Heart left ventricle (tissue), 16 donors: ENCODE measurements around the gene DAGLA. TPM values are rescaled to one million over a fixed set of nuclear protein-coding genes. Genes with fewer than 3 reads are reported as not detected.

Experiments
- ATAC-seq, 4 donors: fragments of 200-7000 bp; cut with Tn5 transposase; one replicate each; pipeline ENCODE4 v1.9.1; 2020 to 2022; ENCODE audit warnings: moderate library complexity in 4 of 4, mild to moderate bottlenecking in 3 of 4, moderate number of reproducible peaks in 1 of 4
- DNase-seq, 5 donors: peaks; one replicate each; pipeline ENCODE4 v3.0.0-alpha.2; 2020
- H3K27ac ChIP-seq, 12 donors: fragments of 200-600 bp; sonication (generic) in 4 of 12; one replicate each; pipeline versions ENCODE4 v1.5.0 to v1.8.0; 2016 to 2022; ENCODE audit warnings: mild to moderate bottlenecking in 2 of 12
- H3K27me3 ChIP-seq, 9 donors: fragments of 200-600 bp; sonication (generic) in 2 of 9; one replicate each; pipeline versions ENCODE4 v1.5.1 to v1.8.0; 2016 to 2022; ENCODE audit warnings: mild to moderate bottlenecking in 3 of 9
- H3K36me3 ChIP-seq, 9 donors: fragments of 200-600 bp; sonication (generic) in 2 of 9; one replicate each; pipeline versions ENCODE4 v1.5.0 to v1.8.0; 2018 to 2022; ENCODE audit warnings: mild to moderate bottlenecking in 2 of 9
- H3K4me1 ChIP-seq, 12 donors: fragments of 200-600 bp; sonication (generic) in 4 of 12; one replicate each; pipeline versions ENCODE4 v1.5.0 to v1.8.0; 2016 to 2022; ENCODE audit warnings: mild to moderate bottlenecking in 3 of 12
- H3K4me3 ChIP-seq, 12 donors: fragments of 200-600 bp; sonication (generic) in 4 of 12; one replicate each; pipeline versions ENCODE4 v1.5.0 to v1.8.0; 2017 to 2022; ENCODE audit warnings: mild to moderate bottlenecking in 9 of 12, moderate library complexity in 4 of 12
- H3K9me3 ChIP-seq, 12 donors: fragments of 200-600 bp; sonication (generic) in 4 of 12; one replicate each; pipeline versions ENCODE4 v1.5.0 to v1.8.0; 2016 to 2022; ENCODE audit warnings: mild to moderate bottlenecking in 1 of 12
- POLR2A ChIP-seq, 2 donors: fragments of 450-650 bp; IDR thresholded peaks; one replicate each; pipeline ENCODE4 v1.6.1; 2017; ENCODE audit warnings: antibody characterized with exemption in 2 of 2, mild to moderate bottlenecking in 2 of 2, moderate library complexity in 2 of 2
- WGBS, 4 donors: extraction: QIAGEN DNeasy Blood & Tissue Kit in 2 of 4; methylation state at CpG; one replicate each; pipeline versions ENCODE4 v1.1.5 to v1.1.7; 2013 to 2018; 5-methylcytosine and 5-hydroxymethylcytosine counted together
- intact Hi-C, 10 donors: fragments of 100-400 bp; cut with DNase I; formaldehyde crosslinking; loops; one replicate each; pipeline versions ENCODE4 v1.11.1 to v1.14.2; 2022
- polyA plus RNA-seq, 2 donors: library from polyadenylated mRNA; stranded (reverse); fragments of 200-250 nt; gene quantifications; one replicate each; pipeline ENCODE4 v1.2.3, GENCODE V29; 2013
- total RNA-seq, 9 donors: library from RNA; depleted of rRNA in 2 of 9; stranded (reverse); fragments of >200 nt in 2 of 9; fragmentation: NEBNext Ultra II Directional in 3 of 9; extraction: Animal tissue kit (Norgen Biotek cat#: 25700) in 3 of 9; gene quantifications; one replicate each; pipeline versions ENCODE4 v1.1.0 to v1.2.4, GENCODE V29; 2016 to 2023
- TF ChIP-seq, protein P1 (sequence below), 12 donors: fragments of 200-600 bp; sonication (generic) in 4 of 12; IDR thresholded peaks; one replicate each; pipeline versions ENCODE4 v1.5.0 to v1.8.0; 2018 to 2022; ENCODE audit warnings: antibody characterized with exemption in 12 of 12, mild to moderate bottlenecking in 5 of 12
- donor health status: ischemic (EF 13 %, LVEDD 7.1; RV severe dilation, severe dysfunction).
- donor health status: healthy with polysubstance abuse.
- donor health status: DM: no; HTN: yes; CAD: no.
- donor health status: DM: no; HTN: no; CAD: no.
- donor health status: ischemic (EF 25% LVEDD 6.9; RV normal size, moderate dysfunction).
- donor health status: ischemic (EF 25% LVEDD 5.7; RV mildly dilated, moderate dysfunction).
- donor health status: healthy.
- donor health status: DM: yes; HTN: yes; CAD: no.
- donor health status: ischemic (EF 35%, LVEDD 5.7; RV mildly dilated, moderate dysfunction).
- donor health status: nonischemic (EF 11% LVEDD 7.7; RV severe dilation, severe dysfunction).
- donor health status: DM: yes; HTN: yes; CAD: no.
- donor health status: PGD.
- donor health status: ischemic (EF 29% LVEDD 5.4; RV normal size, mild dysfunction).
- donor health status: nonischemic (EF 23%, LVEDD 6.1; RV moderate dilation, normal function).

Gene DAGLA
- total and polyA plus RNA-seq, 11 donors, result 2.2 to 5.6 (median 3.3) TPM

DNA sequence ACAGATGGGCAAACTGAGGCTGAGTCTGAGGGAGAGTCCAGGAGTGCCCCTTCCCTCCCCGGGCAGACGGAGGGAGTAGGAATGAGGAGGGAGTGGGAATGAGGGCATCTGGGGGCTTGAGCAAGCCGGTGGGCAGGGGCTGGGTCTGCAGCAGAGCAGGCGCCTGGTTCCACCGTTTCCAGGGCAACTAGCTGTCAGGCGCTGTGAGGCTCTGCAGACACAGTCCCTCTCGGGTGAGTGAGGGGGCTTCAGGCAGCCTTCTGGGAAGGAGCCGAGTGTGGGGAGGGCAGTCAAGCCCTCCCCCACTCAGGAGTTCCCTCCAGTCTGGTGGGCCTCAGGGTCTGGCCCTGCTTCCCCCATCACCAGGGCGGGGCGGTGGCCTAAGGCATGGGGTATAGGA is 93.2 kb downstream of the DAGLA start:
- DNase-seq, result no peak
- Histone ChIP-seq H3K9me3 (no peaks in the 10 kb centered on the region), H3K27ac (no peak overlapping the region), H3K4me3 (no peak overlapping the region), H3K36me3 (no peaks in the 10 kb centered on the region), H3K27me3 (no peaks in the 10 kb centered on the region), H3K4me1 (peaks cover 0 to 20% (median 8%) of the 10 kb centered on the region in 12 donors)
- intact Hi-C loops, result no loop called here
- 72 to 81% (median 78%) methylated on average over 10 of the region's 10 CpGs for WGBS, 4 donors
- TF ChIP-seq POLR2A (IDR thresholded peaks at IDR 0.05), result no peak
- TF ChIP-seq, protein P1, sequence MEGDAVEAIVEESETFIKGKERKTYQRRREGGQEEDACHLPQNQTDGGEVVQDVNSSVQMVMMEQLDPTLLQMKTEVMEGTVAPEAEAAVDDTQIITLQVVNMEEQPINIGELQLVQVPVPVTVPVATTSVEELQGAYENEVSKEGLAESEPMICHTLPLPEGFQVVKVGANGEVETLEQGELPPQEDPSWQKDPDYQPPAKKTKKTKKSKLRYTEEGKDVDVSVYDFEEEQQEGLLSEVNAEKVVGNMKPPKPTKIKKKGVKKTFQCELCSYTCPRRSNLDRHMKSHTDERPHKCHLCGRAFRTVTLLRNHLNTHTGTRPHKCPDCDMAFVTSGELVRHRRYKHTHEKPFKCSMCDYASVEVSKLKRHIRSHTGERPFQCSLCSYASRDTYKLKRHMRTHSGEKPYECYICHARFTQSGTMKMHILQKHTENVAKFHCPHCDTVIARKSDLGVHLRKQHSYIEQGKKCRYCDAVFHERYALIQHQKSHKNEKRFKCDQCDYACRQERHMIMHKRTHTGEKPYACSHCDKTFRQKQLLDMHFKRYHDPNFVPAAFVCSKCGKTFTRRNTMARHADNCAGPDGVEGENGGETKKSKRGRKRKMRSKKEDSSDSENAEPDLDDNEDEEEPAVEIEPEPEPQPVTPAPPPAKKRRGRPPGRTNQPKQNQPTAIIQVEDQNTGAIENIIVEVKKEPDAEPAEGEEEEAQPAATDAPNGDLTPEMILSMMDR (IDR thresholded peaks at IDR 0.05), result no peak
- no peak for ATAC-seq

GRCh38 chr11:61773809-61774208 is 93.6 kb downstream of the DAGLA start:
- ATAC-seq (no peak), DNase-seq (no peak)
- no peak overlapping the region for H3K4me3 ChIP-seq
- H3K27me3 ChIP-seq, result no peaks in the 10 kb centered on the region
- no peaks in the 10 kb centered on the region for H3K9me3 ChIP-seq
- TF ChIP-seq, protein P1 (IDR thresholded peaks at IDR 0.05), result no peak
- WGBS, 4 donors, result 87 to 89% (median 88%) methylated on average over 17 to 18 of the region's 18 CpGs
- peaks cover 0 to 20% (median 8%) of the 10 kb centered on the region in 12 donors for H3K4me1 ChIP-seq
- no peak overlapping the region for H3K27ac ChIP-seq
- no peaks in the 10 kb centered on the region for H3K36me3 ChIP-seq
- intact Hi-C loops, result no loop called here

- 84 to 87% (median 86%) methylated on average over 12 of the region's 12 CpGs for WGBS, 4 donors
- intact Hi-C loops, result no loop called here
- Histone ChIP-seq H3K4me3 (no peak overlapping the region), H3K27me3 (no peaks in the 10 kb centered on the region), H3K27ac (no peak overlapping the region), H3K9me3 (no peaks in the 10 kb centered on the region), H3K36me3 (no peaks in the 10 kb centered on the region), H3K4me1 (peaks cover 0 to 20% (median 8%) of the 10 kb centered on the region in 12 donors)
- DNase-seq (peak in 1 of 5 donors; percentile 37), ATAC-seq (no peak)
- TF ChIP-seq, protein P1 (IDR thresholded peaks at IDR 0.05), result no peak
Observed at GRCh38 chr11:61774411-61774810, 94.2 kb downstream of the DAGLA start.

DNA sequence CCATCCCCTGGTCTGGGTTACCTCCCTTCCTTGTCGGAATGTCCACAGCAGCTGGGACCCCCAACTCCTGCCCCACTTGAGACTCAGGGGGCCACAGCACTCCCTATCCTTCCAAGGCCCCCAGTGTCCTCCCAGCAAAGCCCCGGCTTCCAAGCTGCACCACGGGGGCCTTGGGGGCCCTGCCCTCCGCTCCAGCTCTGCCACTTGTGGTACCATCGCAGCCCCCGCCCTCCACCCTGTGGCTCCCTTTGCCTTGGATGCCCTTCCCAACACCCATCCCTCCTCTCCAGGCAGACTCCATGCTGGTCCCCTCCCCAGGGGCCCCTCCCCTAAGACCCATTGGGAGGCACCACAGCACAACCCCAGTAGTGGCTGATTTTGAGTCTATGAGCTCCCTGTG is 94.9 kb downstream of the DAGLA start:
- H3K36me3 ChIP-seq, result no peaks in the 10 kb centered on the region
- no peak overlapping the region for H3K27ac ChIP-seq
- TF ChIP-seq POLR2A (IDR thresholded peaks at IDR 0.05), result no peak
- TF ChIP-seq, protein P1 (IDR thresholded peaks at IDR 0.05), result no peak
- no peaks in the 10 kb centered on the region for H3K9me3 ChIP-seq
- WGBS, 4 donors, result 93 to 97% (median 96%) methylated on average over 6 of the region's 6 CpGs
- no peak overlapping the region for H3K4me3 ChIP-seq
- H3K27me3 ChIP-seq, result no peaks in the 10 kb centered on the region
- peak in 1 of 5 donors; percentile 8 for DNase-seq
- H3K4me1 ChIP-seq, result peaks cover 0 to 20% (median 8%) of the 10 kb centered on the region in 12 donors
- intact Hi-C loops, result no loop called here
- no peak for ATAC-seq
